CD4-positive, CD25-positive, alpha-beta regulatory T cell (primary cell): Measurements from ENCODE around the gene YBEY. TPM values are rescaled to one million over a fixed set of nuclear protein-coding genes. Genes with fewer than 3 reads are reported as not detected.

Source experiments
- ATAC-seq, 2 donors: fragments of 150-1000 bp; cut with Tn5 transposase; one replicate each; pipeline ENCODE4 v1.10.0; 2021; ENCODE audit warnings: low read depth in 2 of 2, moderate number of reproducible peaks in 2 of 2, moderate library complexity in 1 of 2
- DNase-seq, 3 donors: peaks; one replicate each; pipeline versions ENCODE4 v3.0.0 to v3.0.0-alpha.2; 2012 to 2022; ENCODE audit warnings: mixed read lengths in 1 of 3
- H3K27ac ChIP-seq: one replicate; pipeline ENCODE4 v1.7.0; 2013; ENCODE audit warnings: mild to moderate bottlenecking, low read length; ENCODE audit not compliant: insufficient read depth, poor library complexity, severe bottlenecking
- H3K27me3 ChIP-seq: one replicate; pipeline ENCODE4 v1.7.0; 2013; ENCODE audit warnings: low read length; ENCODE audit not compliant: control insufficient read depth, insufficient read depth
- H3K36me3 ChIP-seq: one replicate; pipeline ENCODE4 v1.7.0; 2013; ENCODE audit warnings: mild to moderate bottlenecking, low read length, moderate library complexity; ENCODE audit not compliant: control insufficient read depth, insufficient read depth
- H3K4me1 ChIP-seq: 2 replicates; pipeline ENCODE4 v1.7.0; 2013; ENCODE audit warnings: mild to moderate bottlenecking, low read length; ENCODE audit not compliant: insufficient read depth, control insufficient read depth, poor library complexity, severe bottlenecking
- H3K4me3 ChIP-seq: one replicate; pipeline ENCODE4 v1.7.0; 2013; ENCODE audit warnings: low read depth, mild to moderate bottlenecking, low read length, moderate library complexity
- H3K9me3 ChIP-seq, 2 experiments: 1 replicate in 1 of 2; 2 replicates in 1 of 2; pipeline ENCODE4 v1.7.0; 2013; ENCODE audit warnings: low read length in 2 of 2, mild to moderate bottlenecking in 1 of 2, moderate library complexity in 1 of 2; ENCODE audit not compliant: control insufficient read depth in 2 of 2
- H3K27ac Mint-ChIP-seq, 3 donors: one replicate each; pipeline ENCODE4 v1.8.0; 2020 to 2022; ENCODE audit warnings: mild to moderate bottlenecking in 3 of 3, mixed read lengths in 3 of 3, moderate library complexity in 2 of 3
- H3K27me3 Mint-ChIP-seq: one replicate; pipeline ENCODE4 v1.8.0; 2022; ENCODE audit warnings: mild to moderate bottlenecking, mixed read lengths
- H3K36me3 Mint-ChIP-seq: one replicate; pipeline ENCODE4 v1.8.0; 2020; ENCODE audit warnings: mixed read lengths
- H3K4me1 Mint-ChIP-seq, 4 donors: one replicate each; pipeline ENCODE4 v1.8.0; 2020 to 2022; ENCODE audit warnings: mixed read lengths in 4 of 4, mild to moderate bottlenecking in 1 of 4
- H3K4me3 Mint-ChIP-seq, 4 donors: one replicate each; pipeline ENCODE4 v1.8.0; 2020 to 2022; ENCODE audit warnings: mild to moderate bottlenecking in 4 of 4, mixed read lengths in 4 of 4, moderate library complexity in 3 of 4
- H3K9me3 Mint-ChIP-seq, 7 donors: one replicate each; pipeline ENCODE4 v1.8.0; 2020 to 2022; ENCODE audit warnings: mixed read lengths in 7 of 7, mild to moderate bottlenecking in 3 of 7, moderate library complexity in 2 of 7
- polyA plus RNA-seq, 4 donors: library from polyadenylated mRNA; unstranded; fragments of 300-500 nt; fragmentation: Illumina TruSeq; gene quantifications; one replicate each; pipeline ENCODE4 v1.2.3, GENCODE V29; 2021
- total RNA-seq: library from RNA; stranded (reverse); gene quantifications from one replicate; pipeline ENCODE4 v1.2.3, GENCODE V29; 2022

Gene YBEY
- total and polyA plus RNA-seq, 5 donors from 2014 or later: 10.9 to 18.3 (median 14.3) TPM

- Mint-ChIP-seq H3K4me3 (peak overlapping the region; percentile 96 to 98 (median 97)), H3K9me3 (no peaks in the 10 kb centered on the region), H3K4me1 (peaks cover 5 to 51% (median 28%) of the 10 kb centered on the region in 4 donors), H3K27ac (peak overlapping the region in 2 of 3 donors; percentile 96 to 99), H3K27me3 (no peaks in the 10 kb centered on the region), H3K36me3 (peaks cover 10% of the 10 kb centered on the region)
- ATAC-seq (peak; percentile 76 to 77), DNase-seq (peak; percentile 84 to 91 (median 87))
- no peaks in the 10 kb centered on the region for H3K9me3 ChIP-seq
- H3K27me3 ChIP-seq: no peaks in the 10 kb centered on the region
- peak overlapping the region; percentile 98 for H3K27ac ChIP-seq
- H3K36me3 ChIP-seq: peaks cover 13% of the 10 kb centered on the region
- H3K4me3 ChIP-seq: peak overlapping the region; percentile 67
- H3K4me1 ChIP-seq: peaks cover 32% of the 10 kb centered on the region
Observed at GRCh38 chr21:46324390-46325072, 38.4 kb downstream of the YBEY start.

GRCh38 chr21:46325073-46325912 lies 39.2 kb downstream of the YBEY start:
- ATAC-seq: no peak

DNA sequence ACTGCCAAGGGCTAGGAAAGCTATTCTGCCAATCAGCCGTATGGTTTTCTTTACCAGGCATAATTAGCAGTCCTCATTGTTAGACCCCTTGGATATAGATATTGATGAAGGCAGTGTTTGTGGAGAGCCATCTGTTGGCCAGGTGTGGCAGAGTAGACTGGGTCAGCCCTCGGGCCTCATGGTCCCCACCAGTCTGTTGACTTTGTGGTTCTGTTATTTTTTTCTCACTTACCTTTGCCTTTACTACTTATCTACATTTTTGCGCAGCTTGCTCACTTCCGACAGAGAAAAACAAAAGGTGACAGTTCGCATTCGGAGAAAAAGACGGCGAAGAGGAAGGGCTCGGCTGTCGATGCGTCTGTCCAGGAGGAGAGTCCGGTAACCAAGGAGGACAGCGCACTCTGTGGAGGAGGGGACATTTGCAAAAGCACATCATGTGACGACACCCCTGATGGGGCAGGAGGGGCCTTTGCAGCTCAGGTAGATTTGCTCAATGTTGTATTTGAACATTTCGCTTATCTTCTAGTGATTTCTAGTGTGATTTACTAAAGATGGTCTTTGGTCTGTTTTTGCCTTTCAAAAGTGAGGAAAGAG lies 40.1 kb downstream of the YBEY start:
- Histone ChIP-seq H3K4me1 (peaks cover 30% of the 10 kb centered on the region), H3K36me3 (peaks cover 17% of the 10 kb centered on the region), H3K9me3 (no peaks in the 10 kb centered on the region), H3K27me3 (no peaks in the 10 kb centered on the region), H3K27ac (no peak overlapping the region), H3K4me3 (no peak overlapping the region)
- H3K4me1 Mint-ChIP-seq: peaks cover 5 to 43% (median 24%) of the 10 kb centered on the region in 4 donors
- ATAC-seq (no peak), DNase-seq (no peak)
- H3K9me3 Mint-ChIP-seq: no peaks in the 10 kb centered on the region
- H3K36me3 Mint-ChIP-seq: peaks cover 17% of the 10 kb centered on the region
- H3K27ac Mint-ChIP-seq: no peak overlapping the region
- H3K27me3 Mint-ChIP-seq: no peaks in the 10 kb centered on the region
- H3K4me3 Mint-ChIP-seq: peak overlapping the region; percentile 36 to 96 (median 77)

More at GRCh38 chr21:46325073-46325912, 39.2 kb downstream of the YBEY start:
- Histone ChIP-seq H3K27me3 (no peaks in the 10 kb centered on the region), H3K4me3 (peak overlapping the region; percentile 52), H3K36me3 (peaks cover 17% of the 10 kb centered on the region), H3K9me3 (no peaks in the 10 kb centered on the region), H3K27ac (peak overlapping the region; percentile 98), H3K4me1 (peaks cover 32% of the 10 kb centered on the region)
- Mint-ChIP-seq H3K4me1 (peaks cover 5 to 51% (median 28%) of the 10 kb centered on the region in 4 donors), H3K4me3 (peak overlapping the region; percentile 82 to 96 (median 89)), H3K36me3 (peaks cover 10% of the 10 kb centered on the region), H3K9me3 (no peaks in the 10 kb centered on the region), H3K27ac (peak overlapping the region; percentile 47 to 95 (median 76)), H3K27me3 (no peaks in the 10 kb centered on the region)
- peak; percentile 19 to 57 (median 32) for DNase-seq

- Histone ChIP-seq H3K27ac (no peak overlapping the region), H3K27me3 (no peaks in the 10 kb centered on the region), H3K9me3 (no peaks in the 10 kb centered on the region), H3K4me1 (peaks cover 15% of the 10 kb centered on the region), H3K36me3 (peaks cover 17% of the 10 kb centered on the region), H3K4me3 (no peak overlapping the region)
- ATAC-seq (no peak), DNase-seq (no peak)
- no peaks in the 10 kb centered on the region for H3K9me3 Mint-ChIP-seq
- H3K36me3 Mint-ChIP-seq: peaks cover 27% of the 10 kb centered on the region
- H3K4me3 Mint-ChIP-seq: peak overlapping the region in 1 of 4 donors; percentile 15
- peaks cover 5 to 33% (median 17%) of the 10 kb centered on the region in 4 donors for H3K4me1 Mint-ChIP-seq
- H3K27me3 Mint-ChIP-seq: no peaks in the 10 kb centered on the region
- no peak overlapping the region for H3K27ac Mint-ChIP-seq
Observed at GRCh38 chr21:46327711-46328110, 41.6 kb downstream of the YBEY start.

- Mint-ChIP-seq H3K9me3 (no peaks in the 10 kb centered on the region), H3K4me3 (no peak overlapping the region), H3K27ac (no peak overlapping the region), H3K36me3 (peaks cover 27% of the 10 kb centered on the region), H3K27me3 (no peaks in the 10 kb centered on the region), H3K4me1 (peaks cover 5 to 29% (median 15%) of the 10 kb centered on the region in 4 donors)
- no peaks in the 10 kb centered on the region for H3K9me3 ChIP-seq
- ATAC-seq (no peak), DNase-seq (no peak)
- no peak overlapping the region for H3K4me3 ChIP-seq
- peaks cover 11% of the 10 kb centered on the region for H3K4me1 ChIP-seq
- H3K27ac ChIP-seq: no peak overlapping the region
- no peaks in the 10 kb centered on the region for H3K27me3 ChIP-seq
- H3K36me3 ChIP-seq: peaks cover 17% of the 10 kb centered on the region
Observed at GRCh38 chr21:46328151-46328550, 42.0 kb downstream of the YBEY start.

DNA sequence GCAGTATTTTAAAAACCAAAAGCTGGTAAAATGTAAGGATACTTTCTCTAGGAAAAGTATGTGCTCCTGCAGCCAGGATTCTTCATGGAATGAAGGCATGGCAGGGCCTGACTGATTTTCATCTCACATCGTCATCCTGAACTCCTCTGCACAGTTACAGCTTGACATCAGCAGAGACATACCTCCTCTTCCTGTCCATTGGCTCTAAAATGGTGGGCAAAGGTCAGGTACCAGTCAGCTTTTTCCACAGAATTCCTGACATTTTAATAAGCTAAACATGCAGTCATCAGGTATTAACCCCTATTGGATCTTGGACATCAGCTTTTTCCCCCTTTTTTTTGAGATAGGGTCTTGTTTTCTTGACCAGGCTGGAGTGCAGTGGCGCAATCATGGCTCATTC lies 43.7 kb downstream of the YBEY start:
- no peak for ATAC-seq
- Histone ChIP-seq H3K27ac (no peak overlapping the region), H3K27me3 (no peaks in the 10 kb centered on the region), H3K36me3 (peaks cover 23% of the 10 kb centered on the region), H3K4me1 (peaks cover 10% of the 10 kb centered on the region), H3K9me3 (no peaks in the 10 kb centered on the region), H3K4me3 (no peak overlapping the region)
- peaks cover 27% of the 10 kb centered on the region for H3K36me3 Mint-ChIP-seq
- peaks cover 5 to 22% (median 13%) of the 10 kb centered on the region in 4 donors for H3K4me1 Mint-ChIP-seq
- DNase-seq: no peak
- H3K9me3 Mint-ChIP-seq: no peaks in the 10 kb centered on the region
- no peak overlapping the region for H3K27ac Mint-ChIP-seq
- H3K27me3 Mint-ChIP-seq: no peaks in the 10 kb centered on the region
- no peak overlapping the region for H3K4me3 Mint-ChIP-seq

DNA sequence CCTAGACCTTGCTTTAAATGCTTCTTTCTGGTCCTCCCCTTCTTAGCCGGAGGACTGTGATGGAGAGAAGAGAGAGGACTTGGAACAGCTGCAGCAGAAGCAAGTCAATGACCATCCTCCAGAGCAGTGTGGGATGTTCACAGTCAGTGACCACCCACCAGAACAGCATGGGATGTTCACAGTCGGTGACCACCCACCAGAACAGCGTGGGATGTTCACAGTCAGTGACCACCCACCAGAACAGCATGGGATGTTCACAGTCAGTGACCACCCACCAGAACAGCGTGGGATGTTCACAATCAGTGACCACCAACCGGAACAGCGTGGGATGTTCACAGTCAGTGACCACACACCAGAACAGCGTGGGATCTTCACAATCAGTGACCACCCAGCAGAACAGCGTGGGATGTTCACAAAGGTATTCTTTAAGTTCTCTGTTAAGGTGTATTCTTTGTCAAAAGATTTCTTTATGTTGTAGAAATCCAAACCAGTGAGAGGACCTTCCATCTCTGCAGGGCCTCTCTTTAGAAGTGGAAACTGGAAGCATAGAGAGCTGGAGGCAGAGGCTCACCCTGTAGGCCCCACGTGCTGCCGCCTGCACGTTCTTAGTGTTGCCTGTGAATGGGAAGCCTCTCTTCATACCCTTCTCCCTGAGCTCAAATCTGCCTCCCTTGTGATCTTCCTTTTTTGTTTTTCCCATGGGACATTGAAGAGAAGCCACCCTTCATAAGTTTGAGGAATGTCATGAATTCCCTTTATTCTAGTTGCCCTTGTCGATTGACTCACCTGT lies 48.4 kb downstream of the YBEY start:
- Histone ChIP-seq H3K27ac (no peak overlapping the region), H3K36me3 (peaks cover 46% of the 10 kb centered on the region)
- peaks cover 34% of the 10 kb centered on the region for H3K36me3 Mint-ChIP-seq

More for the DNA sequence above, 48.4 kb downstream of the YBEY start:
- no peaks in the 10 kb centered on the region for H3K9me3 Mint-ChIP-seq
- Histone ChIP-seq H3K4me1 (no peaks in the 10 kb centered on the region), H3K4me3 (no peak overlapping the region), H3K27me3 (no peaks in the 10 kb centered on the region), H3K9me3 (no peaks in the 10 kb centered on the region)
- H3K27me3 Mint-ChIP-seq: no peaks in the 10 kb centered on the region
- H3K4me1 Mint-ChIP-seq: peaks cover 4 to 6% (median 5%) of the 10 kb centered on the region in 4 donors
- no peak for ATAC-seq
- no peak for DNase-seq
- no peak overlapping the region for H3K27ac Mint-ChIP-seq
- no peak overlapping the region for H3K4me3 Mint-ChIP-seq
